ENCODE measurements around the gene SLN.

SLN gene

GRCh38 chr11:107682171-107682570 lies 29.7 kb downstream of the SLN start:
- no peak for DNase-seq

- no peak for DNase-seq
Observed at GRCh38 chr11:107679255-107680024, 32.4 kb downstream of the SLN start.

GRCh38 chr11:107678632-107678971 lies 33.3 kb downstream of the SLN start:
- no peak for DNase-seq

DNA sequence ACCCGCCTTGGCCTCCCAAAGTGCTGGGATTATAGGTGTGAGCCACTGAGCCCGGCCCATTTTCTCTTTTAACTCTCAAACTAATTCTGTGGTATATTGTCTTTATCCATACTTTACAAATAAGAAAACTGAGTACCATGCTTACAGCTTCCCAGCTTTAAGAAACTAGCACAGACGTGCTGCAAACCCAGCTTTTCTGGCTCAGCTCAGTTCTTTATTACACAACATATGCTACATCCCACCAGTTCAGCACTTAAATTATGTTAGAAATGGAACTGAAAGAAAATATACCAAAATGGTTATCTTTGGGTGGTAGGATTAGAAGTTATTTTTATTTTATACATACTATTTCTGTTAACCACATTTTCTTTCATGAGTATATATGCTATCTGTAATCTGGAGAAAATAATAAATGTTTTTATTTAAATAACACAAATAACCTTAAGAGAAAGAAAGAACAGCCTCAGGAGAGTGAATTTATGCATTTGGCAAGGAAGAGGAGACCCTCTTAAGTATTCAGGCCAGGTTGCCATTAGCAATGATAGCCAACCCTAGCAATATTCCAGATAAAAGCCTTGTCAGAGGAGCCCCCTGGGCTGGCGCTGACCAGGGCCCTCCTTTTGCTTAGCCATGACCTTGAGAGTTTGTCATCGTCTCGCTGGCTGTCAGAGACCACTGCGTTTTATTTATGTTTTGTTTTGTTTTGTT lies 33.8 kb downstream of the SLN start:
- DNase-seq: no peak

DNA sequence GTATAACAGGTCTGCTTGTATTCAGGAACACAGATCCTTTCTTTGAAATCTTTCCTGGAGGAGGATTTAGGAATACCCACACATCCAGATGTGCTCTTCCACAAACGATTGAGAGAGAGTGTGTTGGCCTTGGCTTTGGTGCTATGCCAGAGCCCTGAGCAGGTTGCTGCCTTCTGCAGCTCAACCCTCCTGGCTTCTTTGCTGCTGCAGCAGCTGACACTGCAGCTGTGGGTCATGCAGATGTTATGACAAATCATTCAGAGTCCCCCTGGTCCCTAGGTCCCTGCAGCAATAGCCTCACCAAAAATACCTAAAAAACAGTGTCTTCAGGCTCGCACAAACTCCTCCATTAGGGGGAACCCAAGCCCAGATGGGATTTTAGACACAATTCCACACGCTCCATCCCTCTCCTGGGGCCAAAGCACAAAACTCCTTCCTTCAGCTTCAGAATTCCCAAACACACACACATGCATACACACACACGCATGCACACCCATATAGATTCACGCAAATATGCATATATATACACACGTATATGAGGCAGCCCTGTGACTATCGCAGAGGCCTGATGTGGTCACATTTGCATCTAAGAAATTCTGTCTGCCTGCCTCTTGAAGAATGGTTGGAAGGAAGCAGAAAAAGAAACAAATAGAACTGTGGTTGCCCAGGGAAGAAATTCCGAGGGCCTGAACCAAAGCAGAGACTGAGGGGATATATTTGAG lies 35.4 kb downstream of the SLN start:
- no peak for DNase-seq

GRCh38 chr11:107675902-107676301 lies 36.0 kb downstream of the SLN start:
- no peak for DNase-seq

DNA sequence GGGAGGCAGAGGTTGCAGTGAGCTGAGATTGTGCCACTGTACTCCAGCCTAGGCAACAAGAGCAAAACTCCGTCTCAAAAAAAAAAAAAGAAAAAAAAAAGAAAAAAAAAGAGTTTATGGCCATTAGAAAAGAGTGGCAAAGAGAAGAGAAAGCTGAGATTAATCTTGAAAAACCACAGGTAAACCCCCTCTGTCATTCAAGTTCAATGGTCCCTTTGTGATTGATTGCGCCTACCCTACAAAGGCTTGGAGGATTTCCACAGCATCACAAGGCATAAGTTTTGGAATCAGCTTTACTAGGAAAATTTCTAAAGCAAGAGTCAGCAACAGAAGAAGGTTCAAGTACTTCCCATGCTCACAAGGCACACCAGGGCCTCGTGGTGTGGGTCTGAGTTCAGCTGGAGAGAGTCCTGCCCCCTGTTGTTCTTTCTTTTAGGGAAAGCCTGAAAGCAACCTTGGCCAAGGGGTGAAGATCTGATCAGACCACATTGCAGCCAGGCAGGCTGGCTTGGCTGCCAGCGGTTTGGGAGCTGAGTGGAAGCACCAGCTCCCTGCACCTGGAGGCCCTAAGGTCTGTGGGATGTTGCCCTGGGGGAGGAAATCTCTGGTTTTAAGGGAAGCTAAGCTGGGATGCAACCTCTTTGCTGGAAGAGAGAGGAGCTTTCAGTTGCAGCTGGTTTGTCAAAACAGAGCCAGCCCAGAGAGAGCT lies 41.8 kb downstream of the SLN start:
- DNase-seq: no peak

DNA sequence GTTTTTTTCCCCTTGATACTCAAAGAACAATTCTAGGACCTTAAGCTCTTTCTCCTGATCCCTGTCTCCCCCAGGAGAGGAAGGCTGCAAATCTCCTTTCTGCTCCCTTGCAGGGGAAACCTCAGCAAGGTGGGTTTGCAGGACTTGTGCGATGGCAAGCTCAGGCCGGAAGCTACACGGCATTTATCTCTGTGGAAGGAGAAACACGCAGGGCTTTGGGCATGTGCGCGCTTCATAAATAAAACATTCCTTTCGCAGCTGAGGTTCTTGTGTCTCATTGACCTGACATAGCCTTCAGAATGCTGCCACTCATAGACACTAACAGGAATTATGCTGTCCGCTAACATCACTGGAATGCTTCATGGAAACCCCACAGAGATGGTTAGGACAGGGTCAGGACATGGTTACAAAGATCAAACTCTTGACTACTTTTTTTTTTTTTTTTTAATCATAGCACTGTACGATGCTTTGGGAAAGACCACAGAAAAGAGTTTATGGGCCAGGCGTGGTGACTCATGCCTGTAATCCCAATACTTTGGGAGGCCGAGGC lies 42.6 kb downstream of the SLN start:
- no peak for DNase-seq

DNA sequence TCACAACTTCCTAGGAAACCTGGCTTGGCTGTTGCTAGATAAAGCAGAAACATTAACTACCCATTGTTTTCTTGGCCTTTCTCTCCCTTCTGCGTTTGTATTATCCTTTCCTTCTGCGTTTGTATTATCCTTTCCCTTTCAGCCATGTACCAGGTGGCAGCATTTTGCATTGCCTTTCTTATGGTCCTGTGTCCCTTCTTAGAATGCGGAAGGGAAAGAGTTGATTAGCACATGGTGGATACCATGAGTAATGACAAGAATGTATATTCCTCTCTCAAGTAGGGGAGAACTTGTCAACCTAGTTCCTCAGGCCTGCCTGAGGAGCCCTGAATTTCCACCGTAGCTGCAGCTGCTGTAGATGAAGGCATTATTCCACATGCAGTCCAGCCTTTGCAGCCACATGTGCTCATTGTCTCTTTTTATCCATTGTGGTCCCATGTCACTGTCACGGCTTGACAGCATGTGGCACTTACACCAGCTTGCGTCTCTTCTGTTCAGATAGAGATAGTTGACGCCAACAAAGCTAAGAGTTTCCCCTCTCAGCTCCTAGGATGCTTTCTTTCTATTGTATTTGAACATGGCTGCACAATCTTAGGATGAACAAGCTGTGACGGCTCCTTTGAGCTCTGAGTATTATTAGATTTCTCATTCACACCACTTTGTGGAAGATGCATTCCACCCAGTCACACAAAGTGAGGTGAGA lies 44.8 kb downstream of the SLN start:
- DNase-seq: no peak

- DNase-seq: no peak
Observed at GRCh38 chr11:107665018-107665417, 46.8 kb downstream of the SLN start.

- DNase-seq: no peak
Observed at GRCh38 chr11:107661656-107662055, 50.2 kb downstream of the SLN start.

GRCh38 chr11:107660066-107660465 lies 51.8 kb downstream of the SLN start:
- DNase-seq: no peak

DNA sequence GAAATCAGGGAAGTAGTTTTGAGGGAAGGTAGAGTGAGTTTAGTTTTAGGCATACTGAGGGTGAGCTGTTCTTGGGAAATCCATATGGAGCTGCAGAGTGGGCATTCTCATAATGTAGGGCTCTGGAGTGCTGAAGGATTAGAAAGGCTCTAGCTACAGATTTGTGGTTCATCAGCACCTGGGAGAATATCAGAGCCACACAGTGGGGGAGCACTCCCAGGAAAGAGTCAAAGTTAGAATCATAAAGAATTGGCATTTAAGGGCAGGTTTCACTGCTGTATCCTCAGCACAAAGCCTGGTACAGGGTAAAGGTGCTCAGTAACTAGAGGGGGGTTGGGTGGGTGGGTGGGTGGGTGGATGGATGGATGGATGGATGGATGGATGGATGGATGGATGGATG lies 52.5 kb downstream of the SLN start:
- no peak for DNase-seq
